HFFc6 (cell line): Measurements from ENCODE around the gene PLCXD3. TPM values are rescaled to one million over a fixed set of nuclear protein-coding genes. Genes with fewer than 3 reads are reported as not detected.

Experiments used
- DNase-seq: peaks from one replicate; pipeline ENCODE4 v3.0.0-alpha.2; 2018
- H3K27ac Mint-ChIP-seq: 2 replicates; pipeline ENCODE4 v1.8.0; 2020; ENCODE audit warnings: mild to moderate bottlenecking, mixed read lengths
- H3K27me3 Mint-ChIP-seq: 2 replicates; pipeline ENCODE4 v1.8.0; 2021; ENCODE audit warnings: mild to moderate bottlenecking, moderate library complexity, mixed read lengths; ENCODE audit not compliant: insufficient read depth
- H3K36me3 Mint-ChIP-seq: 2 replicates; pipeline ENCODE4 v1.8.0; 2021; ENCODE audit warnings: low read depth, mixed read lengths
- H3K4me1 Mint-ChIP-seq: 2 replicates; pipeline ENCODE4 v1.8.0; 2020; ENCODE audit warnings: low read depth, mixed read lengths
- H3K4me3 Mint-ChIP-seq: 2 replicates; pipeline ENCODE4 v1.8.0; 2020; ENCODE audit warnings: mild to moderate bottlenecking, moderate library complexity, mixed read lengths
- H3K9me3 Mint-ChIP-seq: 2 replicates; pipeline ENCODE4 v1.8.0; 2020; ENCODE audit warnings: mild to moderate bottlenecking, mixed read lengths
- total RNA-seq, 6 experiments: library from RNA; stranded (reverse); fragmentation: NEBNext Ultra II Directional; extraction: Animal tissue kit (Norgen Biotek cat#: 25700); gene quantifications; 2 replicates in 1 of 6; 3 replicates in 5 of 6; pipeline ENCODE4 v1.2.3, GENCODE V29; 2021
- TF ChIP-seq, protein P1 (sequence below): fragments of 200-600 bp; sonication (generic); IDR thresholded peaks from 2 replicates; pipeline ENCODE4 v1.5.0; 2021; ENCODE audit warnings: antibody characterized with exemption, mild to moderate bottlenecking

PLCXD3 gene
- total RNA-seq, 6 experiments from 2014 or later = 0.03 to 0.05 TPM; not detected in 4

GRCh38 chr5:41425736-41426135, 84.7 kb downstream of the PLCXD3 start:
- no peaks in the 10 kb centered on the region for H3K36me3 Mint-ChIP-seq
- no peak overlapping the region for H3K27ac Mint-ChIP-seq
- no peak for DNase-seq
- H3K4me1 Mint-ChIP-seq = no peaks in the 10 kb centered on the region
- TF ChIP-seq, protein P1, sequence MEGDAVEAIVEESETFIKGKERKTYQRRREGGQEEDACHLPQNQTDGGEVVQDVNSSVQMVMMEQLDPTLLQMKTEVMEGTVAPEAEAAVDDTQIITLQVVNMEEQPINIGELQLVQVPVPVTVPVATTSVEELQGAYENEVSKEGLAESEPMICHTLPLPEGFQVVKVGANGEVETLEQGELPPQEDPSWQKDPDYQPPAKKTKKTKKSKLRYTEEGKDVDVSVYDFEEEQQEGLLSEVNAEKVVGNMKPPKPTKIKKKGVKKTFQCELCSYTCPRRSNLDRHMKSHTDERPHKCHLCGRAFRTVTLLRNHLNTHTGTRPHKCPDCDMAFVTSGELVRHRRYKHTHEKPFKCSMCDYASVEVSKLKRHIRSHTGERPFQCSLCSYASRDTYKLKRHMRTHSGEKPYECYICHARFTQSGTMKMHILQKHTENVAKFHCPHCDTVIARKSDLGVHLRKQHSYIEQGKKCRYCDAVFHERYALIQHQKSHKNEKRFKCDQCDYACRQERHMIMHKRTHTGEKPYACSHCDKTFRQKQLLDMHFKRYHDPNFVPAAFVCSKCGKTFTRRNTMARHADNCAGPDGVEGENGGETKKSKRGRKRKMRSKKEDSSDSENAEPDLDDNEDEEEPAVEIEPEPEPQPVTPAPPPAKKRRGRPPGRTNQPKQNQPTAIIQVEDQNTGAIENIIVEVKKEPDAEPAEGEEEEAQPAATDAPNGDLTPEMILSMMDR = no peak
- H3K27me3 Mint-ChIP-seq = peaks cover 2% of the 10 kb centered on the region; the same call in 1 of the 2 replicates
- no peak overlapping the region for H3K4me3 Mint-ChIP-seq
- no peaks in the 10 kb centered on the region for H3K9me3 Mint-ChIP-seq

DNA sequence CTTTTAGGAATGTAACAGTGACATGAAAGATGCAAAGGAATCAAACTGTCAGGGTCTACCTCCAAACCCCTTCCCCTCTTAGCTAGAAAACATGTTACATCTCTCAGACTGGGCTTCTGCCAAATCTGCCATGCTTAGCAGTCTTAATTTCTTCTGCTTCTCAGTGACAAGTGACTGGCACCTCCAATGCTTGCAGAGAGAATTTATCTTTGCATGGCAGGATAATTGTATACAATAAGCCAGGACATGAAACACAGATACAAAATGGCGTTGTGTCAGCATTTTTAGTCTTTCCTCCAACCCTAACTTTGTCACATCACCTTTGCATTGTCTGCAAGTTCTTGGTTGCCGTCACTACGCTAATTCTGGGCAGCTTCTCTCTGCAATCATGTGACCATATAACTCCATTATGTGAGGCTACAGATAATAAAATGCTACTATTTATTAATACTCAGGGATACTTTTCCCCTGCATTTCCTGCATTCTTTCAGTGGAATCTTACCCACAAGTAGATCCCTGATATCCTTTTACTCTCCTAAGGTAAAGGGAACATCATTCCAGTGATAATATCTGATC, 89.8 kb downstream of the PLCXD3 start:
- Mint-ChIP-seq H3K27ac (no peak overlapping the region), H3K4me3 (no peak overlapping the region), H3K9me3 (no peaks in the 10 kb centered on the region), H3K4me1 (peaks cover 38% of the 10 kb centered on the region), H3K36me3 (peaks cover 11% of the 10 kb centered on the region; the same call in 1 of the 2 replicates), H3K27me3 (no peaks in the 10 kb centered on the region)
- TF ChIP-seq, protein P1 = no peak
- no peak for DNase-seq

- peaks cover 11% of the 10 kb centered on the region; the same call in 1 of the 2 replicates for H3K36me3 Mint-ChIP-seq
- H3K27me3 Mint-ChIP-seq = no peaks in the 10 kb centered on the region
- H3K27ac Mint-ChIP-seq = peak overlapping the region; percentile 66
- TF ChIP-seq, protein P1 = no peak
- peaks cover 59% of the 10 kb centered on the region for H3K4me1 Mint-ChIP-seq
- H3K9me3 Mint-ChIP-seq = no peaks in the 10 kb centered on the region
- DNase-seq = no peak
- H3K4me3 Mint-ChIP-seq = peak overlapping the region; percentile 35
Measured at GRCh38 chr5:41418220-41419031, 92.0 kb downstream of the PLCXD3 start.

DNA sequence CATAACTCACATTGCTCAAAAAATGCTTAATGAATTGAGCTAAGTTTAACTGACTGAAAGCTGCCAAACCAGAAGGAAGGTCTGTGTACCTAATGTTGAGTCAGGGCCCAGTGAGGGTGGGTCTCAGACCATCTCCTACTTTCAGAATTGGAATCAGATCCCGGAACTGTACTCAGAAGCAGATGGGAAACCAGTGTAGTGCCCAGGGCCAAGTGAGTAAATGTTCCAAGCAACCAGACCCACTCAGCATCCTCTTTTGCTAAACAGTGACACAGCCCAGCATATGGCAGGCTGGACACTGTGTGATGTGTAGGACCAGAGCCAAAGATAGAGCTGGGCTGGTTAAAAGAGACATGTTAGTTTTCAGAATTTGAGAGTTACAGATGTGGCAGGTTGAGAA, 94.1 kb downstream of the PLCXD3 start:
- H3K27ac Mint-ChIP-seq = no peak overlapping the region
- no peaks in the 10 kb centered on the region for H3K27me3 Mint-ChIP-seq
- no peaks in the 10 kb centered on the region for H3K9me3 Mint-ChIP-seq
- TF ChIP-seq, protein P1 = no peak
- peaks cover 11% of the 10 kb centered on the region; the same call in 1 of the 2 replicates for H3K36me3 Mint-ChIP-seq
- peaks cover 73% of the 10 kb centered on the region for H3K4me1 Mint-ChIP-seq
- no peak overlapping the region for H3K4me3 Mint-ChIP-seq
- DNase-seq = no peak

DNA sequence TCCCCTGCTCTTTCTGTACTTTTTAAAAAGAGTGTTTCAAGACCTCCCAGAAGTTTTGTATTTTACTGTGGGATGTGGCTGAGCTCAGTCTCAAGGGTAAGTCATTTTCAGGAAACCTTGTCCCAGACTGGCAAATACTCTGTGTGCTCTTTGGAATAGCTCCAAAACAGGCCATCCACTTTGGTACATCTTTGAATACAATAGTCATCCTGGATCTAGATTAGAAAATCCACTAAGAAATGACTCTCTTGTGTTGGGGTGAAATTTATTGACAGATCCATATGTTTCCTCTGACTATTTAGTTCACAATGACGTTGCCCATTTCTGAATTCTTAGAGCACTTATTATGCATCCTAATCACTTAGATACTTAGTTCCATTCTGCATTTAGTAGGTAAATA, 95.2 kb downstream of the PLCXD3 start:
- peaks cover 78% of the 10 kb centered on the region for H3K4me1 Mint-ChIP-seq
- H3K4me3 Mint-ChIP-seq = no peak overlapping the region
- no peaks in the 10 kb centered on the region for H3K9me3 Mint-ChIP-seq
- H3K27me3 Mint-ChIP-seq = no peaks in the 10 kb centered on the region
- TF ChIP-seq, protein P1 = no peak
- H3K36me3 Mint-ChIP-seq = peaks cover 11% of the 10 kb centered on the region; the same call in 1 of the 2 replicates
- H3K27ac Mint-ChIP-seq = 0 out of 2 replicates have a peak overlapping the region, but pooled peaks have one; percentile 8
- DNase-seq = no peak
